Measurements from ENCODE around the gene GALNS. TPM values are rescaled to one million over a fixed set of nuclear protein-coding genes. Genes with fewer than 3 reads are reported as not detected.

The GALNS gene
- total and polyA plus RNA-seq, 2 of the 13 experiments (the other 11 are each of a cell fraction or from before 2014, with no cell fraction given), result 9.2 to 9.8 TPM

DNA sequence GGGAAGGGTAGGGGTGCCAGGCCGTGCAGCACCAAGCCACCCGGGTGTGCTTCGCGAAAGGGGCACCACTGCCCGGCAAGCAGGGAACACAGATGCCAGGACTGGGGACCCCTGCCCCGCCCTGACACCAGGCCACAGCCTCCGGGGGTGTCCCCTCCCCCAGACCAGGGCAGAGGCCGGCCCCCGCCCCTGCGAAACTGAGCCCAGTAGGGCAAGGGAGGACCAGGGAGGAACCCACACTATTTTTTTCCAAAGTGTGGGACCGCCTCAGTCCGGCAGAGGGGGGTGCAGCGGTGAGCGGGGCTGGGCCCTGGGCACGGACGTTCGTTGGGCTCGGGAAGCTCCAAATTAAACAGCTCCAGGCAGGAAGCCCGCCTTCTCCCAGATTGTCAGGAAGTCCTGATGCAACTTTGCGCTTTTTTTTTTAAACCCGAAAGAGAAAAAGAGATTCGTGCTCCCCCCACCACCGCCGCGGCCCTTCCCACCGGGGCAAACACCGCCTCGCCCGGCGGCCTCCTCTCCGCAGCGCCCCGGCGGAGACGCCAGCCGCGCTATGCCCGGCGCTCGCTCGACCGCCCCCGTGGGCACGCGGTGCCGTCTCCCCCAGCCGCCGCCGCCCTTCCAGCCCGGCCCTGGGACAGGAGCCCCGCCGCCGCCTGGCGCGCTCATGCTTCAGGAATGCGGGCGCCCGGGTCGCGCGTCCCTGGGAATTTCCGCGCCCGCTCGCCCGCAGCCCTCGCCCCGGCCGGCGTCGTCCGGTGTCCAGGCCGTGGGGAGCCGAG, 72.5 kb downstream of the GALNS start (continued):
- TF ChIP-seq, protein P1, sequence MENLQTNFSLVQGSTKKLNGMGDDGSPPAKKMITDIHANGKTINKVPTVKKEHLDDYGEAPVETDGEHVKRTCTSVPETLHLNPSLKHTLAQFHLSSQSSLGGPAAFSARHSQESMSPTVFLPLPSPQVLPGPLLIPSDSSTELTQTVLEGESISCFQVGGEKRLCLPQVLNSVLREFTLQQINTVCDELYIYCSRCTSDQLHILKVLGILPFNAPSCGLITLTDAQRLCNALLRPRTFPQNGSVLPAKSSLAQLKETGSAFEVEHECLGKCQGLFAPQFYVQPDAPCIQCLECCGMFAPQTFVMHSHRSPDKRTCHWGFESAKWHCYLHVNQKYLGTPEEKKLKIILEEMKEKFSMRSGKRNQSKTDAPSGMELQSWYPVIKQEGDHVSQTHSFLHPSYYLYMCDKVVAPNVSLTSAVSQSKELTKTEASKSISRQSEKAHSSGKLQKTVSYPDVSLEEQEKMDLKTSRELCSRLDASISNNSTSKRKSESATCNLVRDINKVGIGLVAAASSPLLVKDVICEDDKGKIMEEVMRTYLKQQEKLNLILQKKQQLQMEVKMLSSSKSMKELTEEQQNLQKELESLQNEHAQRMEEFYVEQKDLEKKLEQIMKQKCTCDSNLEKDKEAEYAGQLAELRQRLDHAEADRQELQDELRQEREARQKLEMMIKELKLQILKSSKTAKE (CRISPR knock-in tag; IDR thresholded peaks at IDR 0.05; ENCODE audit: borderline replicate concordance), result no peak
- TF ChIP-seq RARG (CRISPR knock-in tag; IDR thresholded peaks at IDR 0.05; ENCODE audit: low read depth) (no peak), TAF1 (CRISPR knock-in tag; IDR thresholded peaks at IDR 0.05) (peak; percentile 10; the same call in 1 of the 2 replicates), GPN1 (CRISPR knock-in tag; IDR thresholded peaks at IDR 0.05; ENCODE audit: borderline replicate concordance) (no peak), SPEN (CRISPR knock-in tag; IDR thresholded peaks at IDR 0.05; ENCODE audit: low read depth) (0 out of 2 replicates have a peak, but pooled peaks have one; percentile 8), ZNF496 (CRISPR knock-in tag; IDR thresholded peaks at IDR 0.05; ENCODE audit: insufficient replicate concordance) (no peak), ZNF446 (CRISPR knock-in tag; IDR thresholded peaks at IDR 0.05) (peak; percentile 79), ZNF256 (CRISPR knock-in tag; conservative IDR thresholded peaks at IDR 0.05) (no peak), ZBTB20 (CRISPR knock-in tag; IDR thresholded peaks at IDR 0.05; ENCODE audit: borderline replicate concordance, low read depth) (0 out of 2 replicates have a peak, but pooled peaks have one; percentile 47), ZNF432 (CRISPR knock-in tag; IDR thresholded peaks at IDR 0.05; ENCODE audit: borderline replicate concordance) (no peak)
- TF ChIP-seq, protein P2, sequence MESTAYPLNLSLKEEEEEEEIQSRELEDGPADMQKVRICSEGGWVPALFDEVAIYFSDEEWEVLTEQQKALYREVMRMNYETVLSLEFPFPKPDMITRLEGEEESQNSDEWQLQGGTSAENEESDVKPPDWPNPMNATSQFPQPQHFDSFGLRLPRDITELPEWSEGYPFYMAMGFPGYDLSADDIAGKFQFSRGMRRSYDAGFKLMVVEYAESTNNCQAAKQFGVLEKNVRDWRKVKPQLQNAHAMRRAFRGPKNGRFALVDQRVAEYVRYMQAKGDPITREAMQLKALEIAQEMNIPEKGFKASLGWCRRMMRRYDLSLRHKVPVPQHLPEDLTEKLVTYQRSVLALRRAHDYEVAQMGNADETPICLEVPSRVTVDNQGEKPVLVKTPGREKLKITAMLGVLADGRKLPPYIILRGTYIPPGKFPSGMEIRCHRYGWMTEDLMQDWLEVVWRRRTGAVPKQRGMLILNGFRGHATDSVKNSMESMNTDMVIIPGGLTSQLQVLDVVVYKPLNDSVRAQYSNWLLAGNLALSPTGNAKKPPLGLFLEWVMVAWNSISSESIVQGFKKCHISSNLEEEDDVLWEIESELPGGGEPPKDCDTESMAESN (CRISPR knock-in tag; conservative IDR thresholded peaks at IDR 0.05), result peak; percentile 8; the same call in 1 of the 2 replicates
- TF ChIP-seq, protein P3, sequence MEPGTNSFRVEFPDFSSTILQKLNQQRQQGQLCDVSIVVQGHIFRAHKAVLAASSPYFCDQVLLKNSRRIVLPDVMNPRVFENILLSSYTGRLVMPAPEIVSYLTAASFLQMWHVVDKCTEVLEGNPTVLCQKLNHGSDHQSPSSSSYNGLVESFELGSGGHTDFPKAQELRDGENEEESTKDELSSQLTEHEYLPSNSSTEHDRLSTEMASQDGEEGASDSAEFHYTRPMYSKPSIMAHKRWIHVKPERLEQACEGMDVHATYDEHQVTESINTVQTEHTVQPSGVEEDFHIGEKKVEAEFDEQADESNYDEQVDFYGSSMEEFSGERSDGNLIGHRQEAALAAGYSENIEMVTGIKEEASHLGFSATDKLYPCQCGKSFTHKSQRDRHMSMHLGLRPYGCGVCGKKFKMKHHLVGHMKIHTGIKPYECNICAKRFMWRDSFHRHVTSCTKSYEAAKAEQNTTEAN (CRISPR knock-in tag; conservative IDR thresholded peaks at IDR 0.05), result 0 out of 2 replicates have a peak, but pooled peaks have one; percentile 8
- TF ChIP-seq, protein P4, sequence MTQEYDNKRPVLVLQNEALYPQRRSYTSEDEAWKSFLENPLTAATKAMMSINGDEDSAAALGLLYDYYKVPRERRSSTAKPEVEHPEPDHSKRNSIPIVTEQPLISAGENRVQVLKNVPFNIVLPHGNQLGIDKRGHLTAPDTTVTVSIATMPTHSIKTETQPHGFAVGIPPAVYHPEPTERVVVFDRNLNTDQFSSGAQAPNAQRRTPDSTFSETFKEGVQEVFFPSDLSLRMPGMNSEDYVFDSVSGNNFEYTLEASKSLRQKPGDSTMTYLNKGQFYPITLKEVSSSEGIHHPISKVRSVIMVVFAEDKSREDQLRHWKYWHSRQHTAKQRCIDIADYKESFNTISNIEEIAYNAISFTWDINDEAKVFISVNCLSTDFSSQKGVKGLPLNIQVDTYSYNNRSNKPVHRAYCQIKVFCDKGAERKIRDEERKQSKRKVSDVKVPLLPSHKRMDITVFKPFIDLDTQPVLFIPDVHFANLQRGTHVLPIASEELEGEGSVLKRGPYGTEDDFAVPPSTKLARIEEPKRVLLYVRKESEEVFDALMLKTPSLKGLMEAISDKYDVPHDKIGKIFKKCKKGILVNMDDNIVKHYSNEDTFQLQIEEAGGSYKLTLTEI (CRISPR knock-in tag; conservative IDR thresholded peaks at IDR 0.05), result no peak
- TF ChIP-seq, protein P5, sequence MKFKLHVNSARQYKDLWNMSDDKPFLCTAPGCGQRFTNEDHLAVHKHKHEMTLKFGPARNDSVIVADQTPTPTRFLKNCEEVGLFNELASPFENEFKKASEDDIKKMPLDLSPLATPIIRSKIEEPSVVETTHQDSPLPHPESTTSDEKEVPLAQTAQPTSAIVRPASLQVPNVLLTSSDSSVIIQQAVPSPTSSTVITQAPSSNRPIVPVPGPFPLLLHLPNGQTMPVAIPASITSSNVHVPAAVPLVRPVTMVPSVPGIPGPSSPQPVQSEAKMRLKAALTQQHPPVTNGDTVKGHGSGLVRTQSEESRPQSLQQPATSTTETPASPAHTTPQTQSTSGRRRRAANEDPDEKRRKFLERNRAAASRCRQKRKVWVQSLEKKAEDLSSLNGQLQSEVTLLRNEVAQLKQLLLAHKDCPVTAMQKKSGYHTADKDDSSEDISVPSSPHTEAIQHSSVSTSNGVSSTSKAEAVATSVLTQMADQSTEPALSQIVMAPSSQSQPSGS (CRISPR knock-in tag; IDR thresholded peaks at IDR 0.05), result 0 out of 2 replicates have a peak, but pooled peaks have one; percentile 18
- TF ChIP-seq, protein P6, sequence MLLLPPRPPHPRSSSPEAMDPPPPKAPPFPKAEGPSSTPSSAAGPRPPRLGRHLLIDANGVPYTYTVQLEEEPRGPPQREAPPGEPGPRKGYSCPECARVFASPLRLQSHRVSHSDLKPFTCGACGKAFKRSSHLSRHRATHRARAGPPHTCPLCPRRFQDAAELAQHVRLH (CRISPR knock-in tag; IDR thresholded peaks at IDR 0.05; ENCODE audit: borderline replicate concordance, low read depth), result 0 out of 2 replicates have a peak, but pooled peaks have one; percentile 62
- TF ChIP-seq, protein P7, sequence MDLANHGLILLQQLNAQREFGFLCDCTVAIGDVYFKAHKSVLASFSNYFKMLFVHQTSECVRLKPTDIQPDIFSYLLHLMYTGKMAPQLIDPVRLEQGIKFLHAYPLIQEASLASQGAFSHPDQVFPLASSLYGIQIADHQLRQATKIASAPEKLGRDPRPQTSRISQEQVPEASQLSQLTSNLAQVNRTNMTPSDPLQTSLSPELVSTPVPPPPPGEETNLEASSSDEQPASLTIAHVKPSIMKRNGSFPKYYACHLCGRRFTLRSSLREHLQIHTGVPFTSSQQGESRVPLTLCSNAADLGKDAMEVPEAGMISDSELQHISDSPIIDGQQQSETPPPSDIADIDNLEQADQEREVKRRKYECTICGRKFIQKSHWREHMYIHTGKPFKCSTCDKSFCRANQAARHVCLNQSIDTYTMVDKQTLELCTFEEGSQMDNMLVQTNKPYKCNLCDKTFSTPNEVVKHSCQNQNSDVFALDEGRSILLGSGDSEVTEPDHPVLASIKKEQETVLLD (CRISPR knock-in tag; IDR thresholded peaks at IDR 0.05; ENCODE audit: low read depth), result peak; percentile 57; the same call in 1 of the 2 replicates
